ENCODE data around the gene SPOPL.

SPOPL gene

GRCh38 chr2:138492160-138492559, 9.4 kb upstream of the SPOPL start:
- TF ChIP-seq CTCF (IDR thresholded peaks at IDR 0.05; ENCODE audit: control extremely low read depth, extremely low read depth, low read depth, missing control alignments), result no peak
- POLR2A ChIA-PET, result no interaction called here
- DNase-seq (ENCODE audit: extremely low spot score), result no peak
- CTCF ChIA-PET, result interaction anchor here (2.3 kb wide), 1 partner anchor 9 kb away, joined by 9 read pairs; the partner anchor contains the start of gene SPOPL

GRCh38 chr2:138493334-138493733, 8.2 kb upstream of the SPOPL start:
- no peak for DNase-seq (ENCODE audit: extremely low spot score)
- POLR2A ChIA-PET, result no interaction called here
- no peak for TF ChIP-seq CTCF (IDR thresholded peaks at IDR 0.05; ENCODE audit: control extremely low read depth, extremely low read depth, low read depth, missing control alignments)
- CTCF ChIA-PET, result no interaction called here

GRCh38 chr2:138494265-138494966, 7.2 kb upstream of the SPOPL start:
- ChIA-PET POLR2A (no interaction called here), CTCF (no interaction called here)
- DNase-seq (ENCODE audit: extremely low spot score), result no peak

GRCh38 chr2:138495384-138495783, 6.2 kb upstream of the SPOPL start:
- ChIA-PET CTCF (no interaction called here), POLR2A (interaction anchor here (0.5 kb wide), 1 partner anchor 72 kb away, joined by 7 read pairs; no protein-coding TSS in a partner anchor)
- no peak for DNase-seq (ENCODE audit: extremely low spot score)
- TF ChIP-seq CTCF (IDR thresholded peaks at IDR 0.05; ENCODE audit: control extremely low read depth, extremely low read depth, low read depth, missing control alignments), result no peak

More at GRCh38 chr2:138494265-138494966, 7.2 kb upstream of the SPOPL start:
- no peak for TF ChIP-seq CTCF (IDR thresholded peaks at IDR 0.05; ENCODE audit: control extremely low read depth, extremely low read depth, low read depth, missing control alignments)

GRCh38 chr2:138496096-138496651, 5.4 kb upstream of the SPOPL start:
- no peak for DNase-seq (ENCODE audit: extremely low spot score)
- no peak for TF ChIP-seq CTCF (IDR thresholded peaks at IDR 0.05; ENCODE audit: control extremely low read depth, extremely low read depth, low read depth, missing control alignments)
- POLR2A ChIA-PET, result no interaction called here
- CTCF ChIA-PET, result no interaction called here

- POLR2A ChIA-PET, result no interaction called here
These were observed 4.3 kb upstream of the SPOPL start for GRCh38 chr2:138497294-138497693.

More at GRCh38 chr2:138497294-138497693, 4.3 kb upstream of the SPOPL start:
- no peak for TF ChIP-seq CTCF (IDR thresholded peaks at IDR 0.05; ENCODE audit: control extremely low read depth, extremely low read depth, low read depth, missing control alignments)
- CTCF ChIA-PET, result no interaction called here
- no peak for DNase-seq (ENCODE audit: extremely low spot score)

Data from GM10248 (cell line).